OCI-LY1 (cell line): ENCODE data around the gene NR6A1.

Experiments used
- EZH2 ChIP-seq: fragments of 200-600 bp; sonication (generic), shearing (Covaris generic); IDR thresholded peaks from 2 replicates; pipeline ENCODE4 v1.8.0; 2017; ENCODE audit warnings: borderline replicate concordance, mixed run types, mild to moderate bottlenecking, antibody characterized with exemption, low read length, moderate library complexity, mixed read lengths
- TF ChIP-seq, protein P1 (sequence below): fragments of 200-600 bp; sonication (generic), shearing (Covaris generic); IDR thresholded peaks from 2 replicates; pipeline ENCODE4 v1.5.1; 2017; ENCODE audit warnings: mild to moderate bottlenecking, antibody characterized with exemption, low read length, moderate library complexity, mixed read lengths

GRCh38 chr9:124790801-124791505, 19.8 kb upstream of the NR6A1 start:
- TF ChIP-seq, protein P1, sequence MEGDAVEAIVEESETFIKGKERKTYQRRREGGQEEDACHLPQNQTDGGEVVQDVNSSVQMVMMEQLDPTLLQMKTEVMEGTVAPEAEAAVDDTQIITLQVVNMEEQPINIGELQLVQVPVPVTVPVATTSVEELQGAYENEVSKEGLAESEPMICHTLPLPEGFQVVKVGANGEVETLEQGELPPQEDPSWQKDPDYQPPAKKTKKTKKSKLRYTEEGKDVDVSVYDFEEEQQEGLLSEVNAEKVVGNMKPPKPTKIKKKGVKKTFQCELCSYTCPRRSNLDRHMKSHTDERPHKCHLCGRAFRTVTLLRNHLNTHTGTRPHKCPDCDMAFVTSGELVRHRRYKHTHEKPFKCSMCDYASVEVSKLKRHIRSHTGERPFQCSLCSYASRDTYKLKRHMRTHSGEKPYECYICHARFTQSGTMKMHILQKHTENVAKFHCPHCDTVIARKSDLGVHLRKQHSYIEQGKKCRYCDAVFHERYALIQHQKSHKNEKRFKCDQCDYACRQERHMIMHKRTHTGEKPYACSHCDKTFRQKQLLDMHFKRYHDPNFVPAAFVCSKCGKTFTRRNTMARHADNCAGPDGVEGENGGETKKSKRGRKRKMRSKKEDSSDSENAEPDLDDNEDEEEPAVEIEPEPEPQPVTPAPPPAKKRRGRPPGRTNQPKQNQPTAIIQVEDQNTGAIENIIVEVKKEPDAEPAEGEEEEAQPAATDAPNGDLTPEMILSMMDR: no peak
- TF ChIP-seq EZH2: no peak
